ENCODE results near the gene IP6K1. TPM values are rescaled to one million over a fixed set of nuclear protein-coding genes. Genes with fewer than 3 reads are reported as not detected.
A peak's percentile ranks its signal among the peaks of the same experiment; 100 is the strongest.
"Not testable (repeated sequence)": the region's sequence is repeated elsewhere in the genome, so short reads cannot be mapped to it uniquely, and the experiment has no call there.

IP6K1 gene
- 10 to 100 TPM; 24.8 to 45.9 (median 45.8) TPM for total RNA-seq

DNA sequence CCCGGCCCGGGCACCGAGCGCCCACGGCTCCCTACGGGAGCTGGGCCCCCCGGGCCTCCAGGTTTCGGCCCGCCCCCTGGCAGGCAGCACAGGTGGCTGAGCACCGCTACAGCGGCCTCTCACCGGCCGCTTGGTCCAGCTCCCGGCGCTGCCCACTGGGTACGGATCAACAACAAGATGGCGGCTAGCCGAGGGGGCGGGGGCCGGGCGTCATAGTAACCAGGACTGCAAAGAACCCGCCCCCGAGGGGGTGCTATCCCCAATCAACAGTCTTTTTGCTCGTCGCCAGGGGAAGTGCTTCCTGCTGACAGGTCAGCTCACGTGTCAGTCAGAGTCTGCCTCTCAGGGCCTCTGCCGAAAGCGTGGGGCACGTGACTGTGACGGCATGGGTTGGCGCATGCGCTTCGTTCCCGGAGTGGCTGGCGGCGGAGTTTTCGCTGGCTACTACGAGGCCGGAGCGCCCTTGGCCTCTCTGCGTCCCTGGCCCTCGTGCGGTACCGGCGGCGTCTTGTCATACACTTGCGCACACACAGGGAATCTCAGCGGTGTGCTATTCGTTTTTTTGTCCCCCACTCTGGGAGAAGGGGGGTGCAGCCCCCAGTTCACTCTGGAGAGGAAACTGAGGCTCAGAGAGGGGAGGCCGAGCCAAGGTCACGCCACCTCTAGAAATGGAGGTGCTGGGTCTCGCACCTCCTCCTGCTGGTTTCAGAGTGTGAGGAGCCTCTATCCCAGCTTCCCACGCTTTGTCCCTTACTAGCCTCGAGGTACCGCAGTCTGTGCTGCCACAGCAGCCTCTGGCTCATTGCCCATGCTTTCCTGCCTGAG is at the start of gene IP6K1:
Gene IP6K1 (minus strand): TSS at position 186 of the 825 bp plus-strand sequence. CDS start 38,502 bp downstream, outside the sequence.
- Histone ChIP-seq H3K36me3 (no peaks in the 10 kb centered on the region), H3K4me3 (peak within 1 kb of the TSS; percentile 89 to 100 (median 100)), H3K4me1 (peaks cover 0 to 6% of the 10 kb centered on the region in 2 donors), H3K27me3 (no peaks in the 10 kb centered on the region), H3K9me3 (no peaks in the 10 kb centered on the region), H3K27ac (peak within 1 kb of the TSS; percentile 97 to 99)
- TF ChIP-seq, protein P1, sequence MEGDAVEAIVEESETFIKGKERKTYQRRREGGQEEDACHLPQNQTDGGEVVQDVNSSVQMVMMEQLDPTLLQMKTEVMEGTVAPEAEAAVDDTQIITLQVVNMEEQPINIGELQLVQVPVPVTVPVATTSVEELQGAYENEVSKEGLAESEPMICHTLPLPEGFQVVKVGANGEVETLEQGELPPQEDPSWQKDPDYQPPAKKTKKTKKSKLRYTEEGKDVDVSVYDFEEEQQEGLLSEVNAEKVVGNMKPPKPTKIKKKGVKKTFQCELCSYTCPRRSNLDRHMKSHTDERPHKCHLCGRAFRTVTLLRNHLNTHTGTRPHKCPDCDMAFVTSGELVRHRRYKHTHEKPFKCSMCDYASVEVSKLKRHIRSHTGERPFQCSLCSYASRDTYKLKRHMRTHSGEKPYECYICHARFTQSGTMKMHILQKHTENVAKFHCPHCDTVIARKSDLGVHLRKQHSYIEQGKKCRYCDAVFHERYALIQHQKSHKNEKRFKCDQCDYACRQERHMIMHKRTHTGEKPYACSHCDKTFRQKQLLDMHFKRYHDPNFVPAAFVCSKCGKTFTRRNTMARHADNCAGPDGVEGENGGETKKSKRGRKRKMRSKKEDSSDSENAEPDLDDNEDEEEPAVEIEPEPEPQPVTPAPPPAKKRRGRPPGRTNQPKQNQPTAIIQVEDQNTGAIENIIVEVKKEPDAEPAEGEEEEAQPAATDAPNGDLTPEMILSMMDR (IDR thresholded peaks at IDR 0.05) = peak in 1 of 3 donors; percentile 17
- TF ChIP-seq POLR2AphosphoS5 (IDR thresholded peaks at IDR 0.05) = peak; percentile 69 to 98 (median 90)
- TF ChIP-seq POLR2A (IDR thresholded peaks at IDR 0.05) = peak; percentile 89
- DNase-seq (ENCODE audit: low spot score in 2 of 2) = peak; percentile 100
- intact Hi-C loops (cut with DNase I; ENCODE audit: low total_unique reads) = no loop called here

DNA sequence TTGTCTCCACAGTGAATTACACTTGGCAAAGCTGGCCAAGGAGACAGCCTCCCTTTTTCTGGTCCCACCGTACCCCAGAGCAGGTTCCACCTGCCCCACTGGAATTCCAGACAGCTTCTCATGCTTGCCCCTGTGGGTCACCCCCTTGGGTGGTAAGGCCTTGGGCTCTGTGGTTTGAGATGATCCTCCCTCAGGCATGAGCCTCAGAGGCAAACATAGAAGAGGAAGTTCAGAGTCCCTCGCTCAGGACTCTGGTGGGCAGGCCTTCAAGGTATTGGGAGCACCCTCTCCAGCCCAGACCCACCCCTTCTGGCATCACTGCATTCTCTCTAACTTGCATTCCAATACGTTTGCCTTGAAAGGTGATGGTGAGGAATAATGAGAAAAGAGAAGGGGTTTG is 45.0 kb upstream of the IP6K1 start:
- intact Hi-C loops (cut with DNase I; ENCODE audit: low total_unique reads) = no loop called here

DNA sequence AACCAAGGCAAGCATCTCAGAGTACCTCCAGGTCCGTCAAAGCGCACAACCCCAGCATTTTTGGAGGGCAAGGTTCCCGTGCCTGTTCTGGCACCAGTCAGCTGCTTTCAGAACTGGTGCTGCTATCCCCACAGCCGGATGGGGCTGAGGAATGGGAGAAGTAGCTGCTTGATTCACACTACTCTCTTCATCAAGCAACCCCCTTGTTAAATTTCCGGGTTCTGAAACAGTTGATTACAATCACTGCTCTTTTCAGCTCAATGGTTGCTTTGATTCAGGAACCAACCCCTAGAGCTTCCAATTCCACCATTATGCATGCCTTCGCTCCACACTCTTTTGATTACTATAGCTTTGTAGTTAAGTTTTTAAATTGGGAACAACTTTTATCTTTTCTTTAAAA is 39.7 kb upstream of the IP6K1 start:
- Histone ChIP-seq H3K9me3 (no peaks in the 10 kb centered on the region), H3K27me3 (no peaks in the 10 kb centered on the region), H3K27ac (no peak overlapping the region), H3K4me1 (no peaks in the 10 kb centered on the region), H3K36me3 (no peaks in the 10 kb centered on the region), H3K4me3 (no peak overlapping the region)
- TF ChIP-seq POLR2A (IDR thresholded peaks at IDR 0.05) = no peak
- TF ChIP-seq, protein P1 (IDR thresholded peaks at IDR 0.05) = no peak
- TF ChIP-seq POLR2AphosphoS5 (IDR thresholded peaks at IDR 0.05) = no peak
- intact Hi-C loops (cut with DNase I; ENCODE audit: low total_unique reads) = no loop called here
- DNase-seq (ENCODE audit: low spot score in 2 of 2) = no peak

More for the DNA sequence above, 45.0 kb upstream of the IP6K1 start:
- no peak for TF ChIP-seq POLR2AphosphoS5 (IDR thresholded peaks at IDR 0.05)
- TF ChIP-seq POLR2A (IDR thresholded peaks at IDR 0.05) = no peak
- TF ChIP-seq, protein P1 (IDR thresholded peaks at IDR 0.05) = no peak
- H3K4me1 ChIP-seq = no peaks in the 10 kb centered on the region
- H3K27ac ChIP-seq = no peak overlapping the region
- H3K36me3 ChIP-seq = no peaks in the 10 kb centered on the region
- H3K9me3 ChIP-seq = no peaks in the 10 kb centered on the region
- no peaks in the 10 kb centered on the region for H3K27me3 ChIP-seq
- DNase-seq (ENCODE audit: low spot score in 2 of 2) = no peak
- no peak overlapping the region for H3K4me3 ChIP-seq

DNA sequence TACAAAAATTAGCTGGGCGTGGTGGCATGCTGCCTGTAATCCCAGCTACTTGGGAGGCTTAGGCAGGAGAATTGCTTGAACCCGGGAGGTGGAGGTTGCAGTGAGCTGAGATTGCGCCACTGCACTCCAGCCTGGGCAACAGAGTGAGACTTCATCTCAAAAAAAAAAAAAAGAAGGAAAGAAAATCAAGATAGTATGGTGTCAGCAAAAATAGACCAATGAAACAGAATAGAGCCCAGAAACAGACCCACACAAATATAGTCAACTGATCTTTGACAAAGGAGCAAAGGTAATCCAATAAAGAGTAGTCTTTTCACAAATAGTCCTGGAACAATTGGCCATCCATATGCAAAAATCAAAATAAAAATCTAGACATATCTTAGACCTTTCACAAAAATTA is 36.8 kb upstream of the IP6K1 start:
- H3K9me3 ChIP-seq = not testable (repeated sequence)

DNA sequence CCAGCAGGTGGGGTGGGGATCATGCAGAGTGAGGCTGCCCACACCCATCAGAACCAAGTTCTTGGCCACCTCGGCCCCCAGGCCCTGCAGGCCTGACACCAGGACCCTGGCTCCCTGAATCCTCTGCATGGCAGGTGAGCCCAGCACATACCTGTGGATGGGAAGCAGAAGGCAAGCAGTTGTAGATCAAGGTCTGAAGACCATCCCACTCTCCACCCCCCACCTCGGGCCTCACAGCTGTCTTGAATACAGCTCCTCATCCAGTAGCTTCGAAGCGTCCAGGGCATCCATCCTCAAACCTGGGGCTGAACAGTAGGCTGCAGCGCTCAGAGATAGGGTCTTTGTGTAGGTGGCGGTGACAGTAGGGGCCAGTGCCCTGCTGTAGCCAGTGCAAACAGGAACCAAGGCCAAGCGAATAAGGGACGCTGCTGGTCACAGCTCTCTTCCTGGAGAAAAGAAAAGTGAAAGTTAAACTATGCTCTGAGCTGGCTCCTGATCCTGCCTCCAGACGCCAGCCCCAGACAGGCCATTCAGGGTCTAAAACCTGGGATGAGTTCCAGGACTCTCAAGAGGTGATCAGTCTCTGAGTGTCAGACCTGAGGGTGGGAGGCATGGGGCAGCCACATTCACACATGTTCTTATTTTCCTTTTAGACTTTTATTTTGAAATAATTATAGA is 27.3 kb upstream of the IP6K1 start, which contains the start of gene UBA7:
Gene UBA7 (minus strand): TSS at position 457 of the 678 bp plus-strand sequence. CDS start 166 bp downstream, at position 291.
- TF ChIP-seq POLR2AphosphoS5 (IDR thresholded peaks at IDR 0.05) = peak in 2 of 3 donors; percentile 29 to 45
- TF ChIP-seq POLR2A (IDR thresholded peaks at IDR 0.05) = no peak
- H3K27ac ChIP-seq = peak within 1 kb of the TSS; percentile 83 to 84
- peaks cover 5% of the 10 kb centered on the region for H3K36me3 ChIP-seq
- no peaks in the 10 kb centered on the region for H3K27me3 ChIP-seq
- intact Hi-C loops (cut with DNase I; ENCODE audit: low total_unique reads) = no loop called here
- H3K4me1 ChIP-seq = peaks cover 0 to 14% of the 10 kb centered on the region in 2 donors
- DNase-seq (ENCODE audit: low spot score in 2 of 2) = peak in 1 of 2 donors; percentile 39
- no peaks in the 10 kb centered on the region for H3K9me3 ChIP-seq
- H3K4me3 ChIP-seq = peak within 1 kb of the TSS; percentile 47 to 72 (median 56)

More for the DNA sequence above, 36.8 kb upstream of the IP6K1 start:
- DNase-seq (ENCODE audit: low spot score in 2 of 2); H3K27ac ChIP-seq; H3K4me3 ChIP-seq; H3K27me3 ChIP-seq; H3K36me3 ChIP-seq; H3K4me1 ChIP-seq; intact Hi-C loops (cut with DNase I; ENCODE audit: low total_unique reads): not testable (repeated sequence)

Data from breast epithelium (tissue), 4 donors.